HEK293T (cell line): ENCODE measurements around the gene GRIK2.

ENCODE experiments used
- CTCF ChIA-PET: fragments of 350-600 bp; formaldehyde crosslinking; extraction: SDS; loops from one replicate; lab custom pipeline; 2021; ENCODE audit warnings: antibody characterized with exemption, inconsistent platforms; lab: Yijun Ruan, JAX
- POLR2A ChIA-PET: fragments of 350-600 bp; formaldehyde crosslinking; extraction: SDS; loops from one replicate; lab custom pipeline; 2020; ENCODE audit warnings: antibody characterized with exemption, inconsistent platforms; lab: Yijun Ruan, JAX
- DNase-seq: peaks from one replicate; pipeline ENCODE4 v3.0.0; 2012; ENCODE audit warnings: mixed read lengths; ENCODE audit errors: extremely low spot score
- ARNT ChIP-seq: fragments of 450-650 bp; IDR thresholded peaks from 2 replicates; pipeline ENCODE4 v1.6.1; 2017; ENCODE audit warnings: mild to moderate bottlenecking
- BHLHE40 ChIP-seq: fragments of 450-650 bp; IDR thresholded peaks from 2 replicates; pipeline ENCODE4 v1.6.1; 2016; ENCODE audit warnings: mild to moderate bottlenecking, moderate library complexity, borderline replicate concordance
- CTBP1 ChIP-seq: fragments of 450-650 bp; IDR thresholded peaks from 2 replicates; pipeline ENCODE4 v1.6.1; 2016; ENCODE audit warnings: borderline replicate concordance
- ELF4 ChIP-seq: fragments of 450-650 bp; IDR thresholded peaks from 2 replicates; pipeline ENCODE4 v1.6.1; 2017; ENCODE audit warnings: antibody characterized with exemption
- FOXA1 ChIP-seq: fragments of 450-650 bp; IDR thresholded peaks from 2 replicates; pipeline ENCODE4 v1.6.1; 2016; ENCODE audit warnings: mild to moderate bottlenecking
- FOXK2 ChIP-seq: fragments of 450-650 bp; IDR thresholded peaks from 2 replicates; pipeline ENCODE4 v1.6.1; 2016; ENCODE audit warnings: mild to moderate bottlenecking
- FOXM1 ChIP-seq: fragments of 450-650 bp; IDR thresholded peaks from 2 replicates; pipeline ENCODE4 v1.6.1; 2017; ENCODE audit warnings: mild to moderate bottlenecking, borderline replicate concordance
- HDGF ChIP-seq: fragments of 450-650 bp; IDR thresholded peaks from 2 replicates; pipeline ENCODE4 v1.6.1; 2017; ENCODE audit warnings: antibody characterized with exemption, borderline replicate concordance
- L3MBTL2 ChIP-seq: fragments of 450-650 bp; conservative IDR thresholded peaks from 2 replicates; pipeline ENCODE4 v1.6.1; 2016; ENCODE audit warnings: mild to moderate bottlenecking
- LEF1 ChIP-seq: fragments of 450-650 bp; IDR thresholded peaks from 2 replicates; pipeline ENCODE4 v1.6.1; 2017; ENCODE audit warnings: mild to moderate bottlenecking, borderline replicate concordance
- NFRKB ChIP-seq: fragments of 450-650 bp; IDR thresholded peaks from 2 replicates; pipeline ENCODE4 v1.6.1; 2016; ENCODE audit warnings: mild to moderate bottlenecking, moderate library complexity
- SP1 ChIP-seq: fragments of 450-650 bp; IDR thresholded peaks from 2 replicates; pipeline ENCODE4 v1.6.1; 2017
- SUZ12 ChIP-seq: fragments of 450-650 bp; IDR thresholded peaks from 2 replicates; pipeline ENCODE4 v1.6.1; 2016; ENCODE audit warnings: mild to moderate bottlenecking
- TARDBP ChIP-seq: fragments of 450-650 bp; IDR thresholded peaks from 2 replicates; pipeline ENCODE4 v1.6.1; 2016
- ZNF384 ChIP-seq: fragments of 450-650 bp; IDR thresholded peaks from 2 replicates; pipeline ENCODE4 v1.6.1; 2016
- TF ChIP-seq, protein P1 (sequence below): fragments of 450-650 bp; IDR thresholded peaks from 2 replicates; pipeline ENCODE4 v1.6.1; 2016

The GRIK2 gene

GRCh38 chr6:101878554-101879276, 485.2 kb downstream of the GRIK2 start:
- ChIA-PET CTCF (no interaction called here), POLR2A (no interaction called here)
- no peak for DNase-seq

DNA sequence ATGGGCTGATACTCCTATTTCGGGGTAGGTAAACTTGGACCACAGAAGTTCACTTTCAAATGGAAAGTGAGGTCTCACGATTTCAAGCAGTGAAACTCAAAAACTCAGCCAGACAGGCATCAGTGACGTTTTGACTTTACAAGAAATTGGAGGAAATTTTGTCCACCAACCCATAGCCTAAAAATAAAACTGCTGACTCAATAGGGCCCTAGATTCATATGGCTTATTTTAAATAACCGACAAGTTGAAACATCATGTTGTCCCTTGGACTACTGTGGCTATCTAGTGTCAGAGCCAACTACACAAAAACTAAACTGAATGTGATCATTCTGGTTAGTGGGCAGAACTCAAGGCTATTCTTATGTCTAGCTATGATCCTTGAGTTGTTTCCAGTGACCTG, 486.3 kb downstream of the GRIK2 start:
- TF ChIP-seq FOXM1, result no peak
- TF ChIP-seq LEF1, result no peak
- TF ChIP-seq, protein P1, sequence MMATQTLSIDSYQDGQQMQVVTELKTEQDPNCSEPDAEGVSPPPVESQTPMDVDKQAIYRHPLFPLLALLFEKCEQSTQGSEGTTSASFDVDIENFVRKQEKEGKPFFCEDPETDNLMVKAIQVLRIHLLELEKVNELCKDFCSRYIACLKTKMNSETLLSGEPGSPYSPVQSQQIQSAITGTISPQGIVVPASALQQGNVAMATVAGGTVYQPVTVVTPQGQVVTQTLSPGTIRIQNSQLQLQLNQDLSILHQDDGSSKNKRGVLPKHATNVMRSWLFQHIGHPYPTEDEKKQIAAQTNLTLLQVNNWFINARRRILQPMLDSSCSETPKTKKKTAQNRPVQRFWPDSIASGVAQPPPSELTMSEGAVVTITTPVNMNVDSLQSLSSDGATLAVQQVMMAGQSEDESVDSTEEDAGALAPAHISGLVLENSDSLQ, result no peak
- TF ChIP-seq BHLHE40, result no peak
- no peak for TF ChIP-seq TARDBP
- no peak for TF ChIP-seq NFRKB
- DNase-seq, result no peak
- ChIA-PET POLR2A (no interaction called here), CTCF (no interaction called here)

More at GRCh38 chr6:101878554-101879276, 485.2 kb downstream of the GRIK2 start:
- TF ChIP-seq L3MBTL2 (no peak), BHLHE40 (no peak), ZNF384 (no peak), FOXM1 (no peak), SUZ12 (no peak), TARDBP (no peak)

GRCh38 chr6:101883505-101883904, 490.0 kb downstream of the GRIK2 start:
- CTCF ChIA-PET, result no interaction called here
- TF ChIP-seq ARNT, result no peak
- no peak for TF ChIP-seq ZNF384
- no peak for TF ChIP-seq L3MBTL2
- no peak for TF ChIP-seq ELF4
- TF ChIP-seq SUZ12, result no peak
- no peak for TF ChIP-seq FOXM1
- TF ChIP-seq BHLHE40, result no peak
- no peak for TF ChIP-seq CTBP1
- POLR2A ChIA-PET, result no interaction called here
- DNase-seq, result no peak

DNA sequence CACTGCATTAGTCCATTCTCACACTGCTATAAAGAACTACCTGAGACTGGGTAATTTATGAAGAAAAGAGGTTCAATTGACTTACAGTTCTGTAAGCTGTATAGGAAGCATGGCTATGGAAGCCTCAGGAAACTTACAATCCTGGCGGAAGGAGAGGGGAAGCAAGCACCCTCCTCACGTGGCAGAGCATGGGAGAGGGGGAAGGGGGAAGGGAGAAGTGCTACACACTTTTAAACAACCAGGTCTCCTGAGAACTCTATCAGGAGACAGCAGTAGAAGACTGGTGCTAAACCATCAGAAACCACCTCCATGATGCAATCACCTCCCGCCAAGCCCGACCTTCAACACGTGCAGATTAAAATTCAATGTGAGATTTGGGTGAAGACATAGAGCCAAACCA, 494.0 kb downstream of the GRIK2 start:
- no peak for DNase-seq
- POLR2A ChIA-PET, result no interaction called here
- CTCF ChIA-PET, result no interaction called here
- TF ChIP-seq ELF4 (no peak), NFRKB (no peak), TARDBP (no peak), SP1 (no peak), CTBP1 (no peak), ZNF384 (no peak), FOXK2 (no peak), SUZ12 (no peak), BHLHE40 (no peak), ARNT (no peak), L3MBTL2 (no peak), FOXA1 (no peak), LEF1 (no peak), FOXM1 (no peak), HDGF (no peak)
- TF ChIP-seq, protein P1, result no peak

GRCh38 chr6:101907356-101908217, 514.1 kb downstream of the GRIK2 start:
- POLR2A ChIA-PET, result no interaction called here
- TF ChIP-seq SUZ12 (no peak), HDGF (no peak), SP1 (no peak), FOXM1 (no peak), FOXK2 (no peak), ZNF384 (no peak), NFRKB (no peak), L3MBTL2 (no peak), BHLHE40 (no peak), ELF4 (no peak), CTBP1 (no peak)
- TF ChIP-seq, protein P1, result no peak
- DNase-seq, result no peak
- CTCF ChIA-PET, result no interaction called here

DNA sequence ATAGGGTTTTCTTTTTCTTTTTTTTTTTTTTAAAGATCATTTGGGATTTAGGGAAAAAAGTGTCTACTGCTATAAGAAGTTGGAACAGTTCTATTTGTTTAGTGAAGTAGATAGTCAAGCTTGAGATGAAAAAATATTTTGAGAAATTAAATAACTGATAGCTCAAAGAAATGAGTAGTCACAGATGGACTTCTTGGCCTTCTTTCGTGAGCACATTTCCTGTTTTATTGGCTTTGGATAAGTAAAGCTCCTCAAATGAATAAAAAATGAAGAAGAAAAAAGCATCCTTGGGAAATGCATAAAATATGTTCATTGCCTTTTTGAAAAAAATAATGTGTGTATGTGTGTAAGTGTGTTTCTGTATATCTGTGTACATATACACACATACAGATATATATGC, 515.9 kb downstream of the GRIK2 start:
- DNase-seq, result no peak
- no peak for TF ChIP-seq L3MBTL2
- ChIA-PET POLR2A (no interaction called here), CTCF (no interaction called here)
